ENCODE results near the gene CXCR5. TPM values are rescaled to one million over a fixed set of nuclear protein-coding genes. Genes with fewer than 3 reads are reported as not detected.
A peak's percentile ranks its signal among the peaks of the same experiment; 100 is the strongest.

Gene CXCR5
- total and polyA plus RNA-seq, 10 of the 15 experiments (the other 5 are each of a cell fraction or from before 2014, with no cell fraction given) = 0.03 to 0.63 (median 0.25) TPM

DNA sequence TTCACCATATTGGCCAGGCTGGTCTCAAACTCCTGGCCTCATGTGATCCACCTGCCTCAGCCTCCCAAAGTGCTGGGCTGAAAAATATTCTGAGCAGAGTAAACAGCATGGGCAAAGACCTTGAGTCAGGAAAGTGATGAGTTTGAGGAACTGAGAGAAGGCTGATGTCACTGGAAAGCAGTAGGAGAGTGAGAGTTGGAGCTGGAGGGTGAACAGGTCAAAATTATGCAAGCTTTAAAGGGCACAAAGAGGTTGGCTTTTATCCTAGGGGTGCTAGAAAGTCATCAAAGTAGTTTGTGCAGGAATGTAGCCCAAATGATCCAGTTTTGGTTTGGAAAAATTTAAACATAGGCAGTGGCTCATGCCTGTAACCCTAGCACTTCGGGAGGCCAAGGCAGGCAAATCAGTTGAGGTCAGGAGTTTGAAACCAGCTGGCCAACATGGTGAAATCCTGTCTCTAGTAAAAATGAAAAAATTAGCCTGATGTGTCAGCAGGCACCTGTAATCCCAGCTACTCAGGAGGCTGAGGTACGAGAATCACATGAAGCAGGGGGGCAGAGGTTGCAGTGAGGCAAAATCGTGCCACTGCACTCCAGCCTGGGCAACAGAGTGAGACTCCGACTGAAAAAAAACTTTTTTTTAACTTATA is 44.7 kb upstream of the CXCR5 start (continued):
- TF ChIP-seq KLF5 (IDR thresholded peaks at IDR 0.05; ENCODE audit: partially characterized antibody) (no peak), BMI1 (IDR thresholded peaks at IDR 0.05; ENCODE audit: borderline replicate concordance) (peak; percentile 74), PAX8 (IDR thresholded peaks at IDR 0.05) (no peak), RAD51 (IDR thresholded peaks at IDR 0.05) (0 out of 2 replicates have a peak, but pooled peaks have one; percentile 28), ZSCAN29 (IDR thresholded peaks at IDR 0.05) (no peak), MAX (IDR thresholded peaks at IDR 0.05; ENCODE audit: low read depth, low read length) (no peak), PAX5 (IDR thresholded peaks at IDR 0.05; ENCODE audit: borderline replicate concordance, low read depth, low read length) (peak; percentile 58; the same call in 1 of the 2 replicates), E2F4 (IDR thresholded peaks at IDR 0.05; ENCODE audit: low read depth, low read length) (no peak), SUZ12 (IDR thresholded peaks at IDR 0.05; ENCODE audit: unreplicated experiment) (no peak), RCOR1 (conservative IDR thresholded peaks at IDR 0.05; ENCODE audit: low read depth, low read length) (no peak), KDM1A (IDR thresholded peaks at IDR 0.05; ENCODE audit: borderline replicate concordance) (no peak), SMC3 (IDR thresholded peaks at IDR 0.05; ENCODE audit: borderline replicate concordance, low read length) (no peak), ZNF384 (IDR thresholded peaks at IDR 0.05; ENCODE audit: borderline replicate concordance, low read depth, low read length) (no peak), EED (IDR thresholded peaks at IDR 0.05; ENCODE audit: low read depth) (peak; percentile 97), WRNIP1 (IDR thresholded peaks at IDR 0.05; ENCODE audit: borderline replicate concordance, low read depth, low read length) (no peak), CREM (IDR thresholded peaks at IDR 0.05; ENCODE audit: low read depth) (peak; percentile 85), MEF2B (IDR thresholded peaks at IDR 0.05; ENCODE audit: partially characterized antibody, poor library complexity, severe bottlenecking) (peak; percentile 13)
- TF ChIP-seq, protein P1, sequence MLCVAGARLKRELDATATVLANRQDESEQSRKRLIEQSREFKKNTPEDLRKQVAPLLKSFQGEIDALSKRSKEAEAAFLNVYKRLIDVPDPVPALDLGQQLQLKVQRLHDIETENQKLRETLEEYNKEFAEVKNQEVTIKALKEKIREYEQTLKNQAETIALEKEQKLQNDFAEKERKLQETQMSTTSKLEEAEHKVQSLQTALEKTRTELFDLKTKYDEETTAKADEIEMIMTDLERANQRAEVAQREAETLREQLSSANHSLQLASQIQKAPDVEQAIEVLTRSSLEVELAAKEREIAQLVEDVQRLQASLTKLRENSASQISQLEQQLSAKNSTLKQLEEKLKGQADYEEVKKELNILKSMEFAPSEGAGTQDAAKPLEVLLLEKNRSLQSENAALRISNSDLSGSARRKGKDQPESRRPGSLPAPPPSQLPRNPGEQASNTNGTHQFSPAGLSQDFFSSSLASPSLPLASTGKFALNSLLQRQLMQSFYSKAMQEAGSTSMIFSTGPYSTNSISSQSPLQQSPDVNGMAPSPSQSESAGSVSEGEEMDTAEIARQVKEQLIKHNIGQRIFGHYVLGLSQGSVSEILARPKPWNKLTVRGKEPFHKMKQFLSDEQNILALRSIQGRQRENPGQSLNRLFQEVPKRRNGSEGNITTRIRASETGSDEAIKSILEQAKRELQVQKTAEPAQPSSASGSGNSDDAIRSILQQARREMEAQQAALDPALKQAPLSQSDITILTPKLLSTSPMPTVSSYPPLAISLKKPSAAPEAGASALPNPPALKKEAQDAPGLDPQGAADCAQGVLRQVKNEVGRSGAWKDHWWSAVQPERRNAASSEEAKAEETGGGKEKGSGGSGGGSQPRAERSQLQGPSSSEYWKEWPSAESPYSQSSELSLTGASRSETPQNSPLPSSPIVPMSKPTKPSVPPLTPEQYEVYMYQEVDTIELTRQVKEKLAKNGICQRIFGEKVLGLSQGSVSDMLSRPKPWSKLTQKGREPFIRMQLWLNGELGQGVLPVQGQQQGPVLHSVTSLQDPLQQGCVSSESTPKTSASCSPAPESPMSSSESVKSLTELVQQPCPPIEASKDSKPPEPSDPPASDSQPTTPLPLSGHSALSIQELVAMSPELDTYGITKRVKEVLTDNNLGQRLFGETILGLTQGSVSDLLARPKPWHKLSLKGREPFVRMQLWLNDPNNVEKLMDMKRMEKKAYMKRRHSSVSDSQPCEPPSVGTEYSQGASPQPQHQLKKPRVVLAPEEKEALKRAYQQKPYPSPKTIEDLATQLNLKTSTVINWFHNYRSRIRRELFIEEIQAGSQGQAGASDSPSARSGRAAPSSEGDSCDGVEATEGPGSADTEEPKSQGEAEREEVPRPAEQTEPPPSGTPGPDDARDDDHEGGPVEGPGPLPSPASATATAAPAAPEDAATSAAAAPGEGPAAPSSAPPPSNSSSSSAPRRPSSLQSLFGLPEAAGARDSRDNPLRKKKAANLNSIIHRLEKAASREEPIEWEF (IDR thresholded peaks at IDR 0.05; ENCODE audit: insufficient replicate concordance, low read depth, low read length) = no peak
- TF ChIP-seq, protein P2, sequence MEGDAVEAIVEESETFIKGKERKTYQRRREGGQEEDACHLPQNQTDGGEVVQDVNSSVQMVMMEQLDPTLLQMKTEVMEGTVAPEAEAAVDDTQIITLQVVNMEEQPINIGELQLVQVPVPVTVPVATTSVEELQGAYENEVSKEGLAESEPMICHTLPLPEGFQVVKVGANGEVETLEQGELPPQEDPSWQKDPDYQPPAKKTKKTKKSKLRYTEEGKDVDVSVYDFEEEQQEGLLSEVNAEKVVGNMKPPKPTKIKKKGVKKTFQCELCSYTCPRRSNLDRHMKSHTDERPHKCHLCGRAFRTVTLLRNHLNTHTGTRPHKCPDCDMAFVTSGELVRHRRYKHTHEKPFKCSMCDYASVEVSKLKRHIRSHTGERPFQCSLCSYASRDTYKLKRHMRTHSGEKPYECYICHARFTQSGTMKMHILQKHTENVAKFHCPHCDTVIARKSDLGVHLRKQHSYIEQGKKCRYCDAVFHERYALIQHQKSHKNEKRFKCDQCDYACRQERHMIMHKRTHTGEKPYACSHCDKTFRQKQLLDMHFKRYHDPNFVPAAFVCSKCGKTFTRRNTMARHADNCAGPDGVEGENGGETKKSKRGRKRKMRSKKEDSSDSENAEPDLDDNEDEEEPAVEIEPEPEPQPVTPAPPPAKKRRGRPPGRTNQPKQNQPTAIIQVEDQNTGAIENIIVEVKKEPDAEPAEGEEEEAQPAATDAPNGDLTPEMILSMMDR (IDR thresholded peaks at IDR 0.05 in 2 of 3, conservative IDR thresholded peaks at IDR 0.05 in 1 of 3; ENCODE audit: control insufficient read depth in 2 of 3, extremely low read depth in 1 of 3, insufficient read depth in 1 of 3, low read depth in 3 of 3, low read length in 3 of 3) = no peak
